Measurements from ENCODE around the gene C10orf71.

The C10orf71 gene

GRCh38 chr10:49298983-49299815, at the start of gene C10orf71:
C10orf71 (plus strand) TSS chr10:49299170; CDS start chr10:49322546, 23,376 bp downstream.
- DNase-seq: no peak

- DNase-seq: no peak
Observed at GRCh38 chr10:49252313-49253034, 46.5 kb upstream of the C10orf71 start.

GRCh38 chr10:49253340-49253906, 45.5 kb upstream of the C10orf71 start:
- peak; percentile 64 for DNase-seq

DNA sequence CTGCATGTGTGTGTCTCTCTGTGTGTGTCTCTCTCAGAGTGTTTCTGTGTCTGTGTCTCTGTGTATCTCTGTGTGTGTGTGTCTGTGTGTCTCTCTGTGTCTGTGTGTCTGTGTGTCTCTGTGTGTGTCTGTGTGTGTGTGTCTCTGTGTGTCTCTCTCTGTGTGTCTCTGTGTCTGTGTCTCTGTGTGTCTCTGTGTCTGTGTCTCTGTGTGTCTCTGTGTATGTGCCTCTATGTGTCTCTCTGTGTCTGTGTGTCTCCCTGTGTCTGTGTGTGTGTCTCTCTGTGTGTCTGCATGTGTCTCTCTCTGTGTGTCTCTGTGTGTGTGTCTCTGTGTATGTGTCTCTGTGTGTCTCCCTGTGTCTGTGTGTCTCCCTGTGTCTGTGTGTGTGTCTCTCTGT, 44.8 kb upstream of the C10orf71 start:
- DNase-seq: no peak

GRCh38 chr10:49254556-49255318, 44.2 kb upstream of the C10orf71 start:
- DNase-seq: peak; percentile 83

- DNase-seq: no peak
Observed at GRCh38 chr10:49255883-49256282, 43.1 kb upstream of the C10orf71 start.

- peak; percentile 35 for DNase-seq
Observed at GRCh38 chr10:49257154-49257553, 41.8 kb upstream of the C10orf71 start.

GRCh38 chr10:49257626-49258349, 41.2 kb upstream of the C10orf71 start:
- no peak for DNase-seq

GRCh38 chr10:49258350-49258683, 40.7 kb upstream of the C10orf71 start:
- no peak for DNase-seq

DNA sequence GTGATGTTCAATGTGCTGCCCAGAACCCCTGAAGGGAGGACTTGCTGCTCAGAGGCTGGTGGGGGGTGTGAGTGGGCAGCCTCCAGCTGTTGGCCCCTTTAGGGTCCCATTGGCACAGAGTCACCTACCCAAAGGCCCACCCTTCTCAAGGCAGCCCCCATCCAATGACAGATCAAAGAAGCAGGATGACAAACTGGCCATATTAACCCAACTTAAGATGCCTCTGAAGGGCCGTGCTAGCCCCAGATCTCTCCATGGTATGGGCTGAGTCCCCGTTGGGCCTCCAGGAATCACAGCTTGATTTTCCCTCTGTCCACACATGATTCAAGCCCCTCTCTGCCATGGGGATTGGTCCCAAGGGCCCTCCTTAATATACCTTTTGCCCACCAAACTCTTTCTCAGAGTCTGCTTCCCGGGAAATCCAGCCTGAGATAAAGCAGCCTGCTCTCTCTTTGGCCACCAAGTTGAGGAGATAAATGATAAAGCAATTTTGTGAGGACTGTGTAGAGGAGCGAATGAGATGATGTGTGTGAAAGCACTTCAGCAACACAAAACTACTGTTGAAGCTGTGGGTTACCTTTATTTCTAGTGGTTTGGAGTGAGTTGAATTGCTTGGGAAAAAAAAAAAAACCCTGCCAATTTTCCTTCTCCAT, 38.2 kb upstream of the C10orf71 start:
- DNase-seq: no peak

- DNase-seq: no peak
Observed at GRCh38 chr10:49263591-49263990, 35.4 kb upstream of the C10orf71 start.

DNA sequence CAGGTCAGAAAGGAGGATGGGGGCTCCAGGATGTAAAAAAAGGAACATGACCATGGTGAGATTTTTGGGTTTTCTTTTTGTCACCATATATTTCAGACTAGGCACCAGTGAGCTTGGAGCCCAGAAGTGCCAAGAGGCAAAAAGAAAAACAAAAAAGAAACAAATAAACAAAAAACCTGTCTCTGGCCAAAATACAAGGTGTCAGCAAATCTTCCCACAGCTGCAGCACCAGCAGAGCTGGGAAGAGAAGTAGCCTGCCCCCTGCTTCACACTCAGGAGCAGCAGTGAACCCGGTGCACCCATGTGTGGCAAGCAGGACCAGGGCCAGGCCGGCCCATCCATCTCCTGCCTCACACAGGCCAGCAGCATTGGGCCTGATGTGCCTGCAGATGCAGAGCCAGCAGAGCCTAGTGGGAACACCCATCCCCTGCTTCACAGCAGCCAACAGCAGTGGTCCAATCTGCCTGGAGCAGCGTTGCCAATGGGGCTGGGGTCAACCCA, 34.7 kb upstream of the C10orf71 start:
- no peak for DNase-seq

- DNase-seq: no peak
Observed at GRCh38 chr10:49265885-49266284, 33.1 kb upstream of the C10orf71 start.

- DNase-seq: no peak
Observed at GRCh38 chr10:49268185-49268584, 30.8 kb upstream of the C10orf71 start.

DNA sequence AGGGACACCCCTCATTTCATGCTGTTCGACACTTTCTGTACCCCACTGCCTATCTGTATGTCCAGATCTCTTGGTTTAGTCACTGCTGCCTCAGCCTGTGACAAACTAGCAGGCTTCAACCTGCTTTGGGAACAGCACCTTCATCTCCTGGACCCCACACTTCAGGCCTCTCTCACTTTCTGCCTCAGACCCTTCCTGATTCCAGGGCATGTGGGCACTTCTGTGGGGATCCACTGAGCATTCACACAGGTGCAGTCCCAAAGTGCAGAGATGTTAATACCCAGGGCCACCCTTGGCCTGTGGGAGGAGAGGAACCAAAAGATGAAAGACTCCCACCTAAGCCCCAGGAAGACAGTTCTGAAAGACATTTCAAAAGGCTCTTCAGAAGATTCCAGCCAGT, 29.4 kb upstream of the C10orf71 start:
- no peak for DNase-seq

DNA sequence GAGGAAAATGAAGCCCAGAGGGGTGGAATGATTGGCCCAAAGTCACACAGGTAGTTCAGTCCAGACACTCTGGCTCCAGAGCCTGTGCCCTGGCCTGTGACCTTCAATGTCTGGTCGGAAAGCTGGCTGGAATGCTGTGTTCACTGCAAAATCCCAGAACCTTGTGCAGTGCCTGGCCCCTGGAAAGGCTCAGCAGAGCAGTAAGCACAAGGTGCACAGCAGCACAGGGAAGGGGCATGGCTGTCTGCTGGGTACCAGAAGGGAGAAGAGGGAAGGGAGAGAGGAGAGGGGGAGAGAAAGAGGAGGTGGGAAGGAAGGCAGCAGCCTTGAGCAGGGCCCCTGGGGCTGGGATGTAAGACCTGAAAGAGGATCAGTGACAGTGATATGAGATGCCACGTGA, 28.4 kb upstream of the C10orf71 start:
- no peak for DNase-seq

- no peak for DNase-seq
Observed at GRCh38 chr10:49271346-49271745, 27.6 kb upstream of the C10orf71 start.

GRCh38 chr10:49272251-49273081, 26.5 kb upstream of the C10orf71 start:
- peak; percentile 14 for DNase-seq

DNA sequence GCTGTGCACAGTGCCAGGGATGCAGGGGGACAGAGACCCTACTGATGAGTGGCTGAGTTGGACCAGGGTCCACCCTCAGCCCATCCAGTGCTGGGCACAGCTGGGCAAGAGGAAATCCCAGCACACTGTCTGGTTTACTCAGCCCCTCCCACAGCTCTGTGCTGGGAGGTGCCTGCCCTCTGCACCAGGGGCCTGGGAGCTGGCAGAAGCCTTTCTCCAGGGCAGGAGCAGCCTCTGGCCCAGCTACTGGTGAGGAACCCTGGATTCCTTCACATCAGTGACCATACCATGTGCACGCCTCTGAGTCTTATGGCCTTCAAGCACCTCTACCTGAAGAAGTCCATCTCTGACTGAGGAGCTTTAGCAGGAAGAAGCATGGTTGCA, 25.9 kb upstream of the C10orf71 start:
- DNase-seq: no peak

- no peak for DNase-seq
Observed at GRCh38 chr10:49273626-49274025, 25.3 kb upstream of the C10orf71 start.

DNA sequence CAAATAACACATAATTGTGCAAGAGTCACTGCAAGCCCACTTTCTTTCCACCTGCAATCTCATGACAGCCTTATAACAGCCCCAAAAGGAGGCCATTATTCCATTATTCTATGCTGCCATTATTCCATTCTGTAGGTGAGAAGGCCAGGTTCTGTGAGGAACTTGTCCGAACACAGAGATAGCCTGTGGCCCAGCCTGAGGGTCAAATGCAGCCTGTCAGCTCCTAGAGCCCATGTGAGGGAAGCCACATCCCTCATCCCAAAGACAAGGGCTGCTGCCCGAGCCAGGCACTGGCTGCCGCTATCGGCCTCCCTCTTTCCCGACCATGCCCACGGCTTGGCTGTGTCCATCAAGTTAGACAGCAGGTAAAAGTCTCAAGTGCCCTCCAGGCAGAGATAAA, 24.1 kb upstream of the C10orf71 start:
- no peak for DNase-seq
